Measurements from ENCODE around the gene TCF4.

Gene TCF4

GRCh38 chr18:55253814-55254213, 334.2 kb downstream of the TCF4 start:
- DNase-seq (ENCODE audit: low spot score), result no peak
- no peak overlapping the region for H3K4me3 ChIP-seq
- H3K27ac ChIP-seq, result peak overlapping the region in 1 of 2 donors; percentile 37
- no peak for TF ChIP-seq CTCF (IDR thresholded peaks at IDR 0.05)

- no peak for TF ChIP-seq CTCF (IDR thresholded peaks at IDR 0.05)
- Histone ChIP-seq H3K27ac (peak overlapping the region; percentile 30 to 37), H3K4me3 (peak overlapping the region; percentile 30)
- no peak for DNase-seq (ENCODE audit: low spot score)
Measured at GRCh38 chr18:55252901-55253300, 335.1 kb downstream of the TCF4 start.

- TF ChIP-seq CTCF (IDR thresholded peaks at IDR 0.05), result no peak
- H3K4me3 ChIP-seq, result peak overlapping the region; percentile 30
- H3K27ac ChIP-seq, result peak overlapping the region in 1 of 2 donors; percentile 72
Measured at GRCh38 chr18:55252053-55252675, 335.8 kb downstream of the TCF4 start.

GRCh38 chr18:55251254-55251971, 336.6 kb downstream of the TCF4 start:
- Histone ChIP-seq H3K27ac (peak overlapping the region in 1 of 2 donors; percentile 61), H3K4me3 (no peak overlapping the region)
- no peak for DNase-seq (ENCODE audit: low spot score)
- TF ChIP-seq CTCF (IDR thresholded peaks at IDR 0.05), result no peak

More at GRCh38 chr18:55252053-55252675, 335.8 kb downstream of the TCF4 start:
- no peak for DNase-seq (ENCODE audit: low spot score)

- peak overlapping the region in 1 of 2 donors; percentile 36 for H3K27ac ChIP-seq
Measured at GRCh38 chr18:55250768-55251173, 337.2 kb downstream of the TCF4 start.

GRCh38 chr18:55249550-55249949, 338.4 kb downstream of the TCF4 start:
- H3K4me3 ChIP-seq, result no peak overlapping the region
- TF ChIP-seq CTCF (IDR thresholded peaks at IDR 0.05), result no peak
- DNase-seq (ENCODE audit: low spot score), result no peak
- H3K27ac ChIP-seq, result no peak overlapping the region

More at GRCh38 chr18:55250768-55251173, 337.2 kb downstream of the TCF4 start:
- no peak for TF ChIP-seq CTCF (IDR thresholded peaks at IDR 0.05)
- H3K4me3 ChIP-seq, result no peak overlapping the region
- DNase-seq (ENCODE audit: low spot score), result no peak

GRCh38 chr18:55248495-55248894, 339.5 kb downstream of the TCF4 start:
- Histone ChIP-seq H3K27ac (peak overlapping the region in 1 of 2 donors; percentile 5), H3K4me3 (no peak overlapping the region)
- DNase-seq (ENCODE audit: low spot score), result no peak
- TF ChIP-seq CTCF (IDR thresholded peaks at IDR 0.05), result no peak

Data from coronary artery (tissue), 2 donors.